Mucosa of gallbladder (tissue), 1 donor: ENCODE measurements around the gene SCAANT1. TPM values are rescaled to one million over a fixed set of nuclear protein-coding genes. Genes with fewer than 3 reads are reported as not detected.

ENCODE experiments used
- DNase-seq: peaks from one replicate; pipeline ENCODE4 v3.0.0-alpha.2; 2020; ENCODE audit warnings: low spot score
- total RNA-seq: library from RNA; stranded (reverse); gene quantifications from one replicate; pipeline ENCODE4 v1.2.1, GENCODE V29; 2021
- donor health status: DM: no; HTN: no; CAD: no.

Gene SCAANT1
- total RNA-seq, 1 donor from 2014 or later, result not detected

- DNase-seq, result no peak
Observed at GRCh38 chr3:63934041-63934866, 22.1 kb upstream of the SCAANT1 start.

GRCh38 chr3:63933459-63933858 is 21.3 kb upstream of the SCAANT1 start:
- no peak for DNase-seq

DNA sequence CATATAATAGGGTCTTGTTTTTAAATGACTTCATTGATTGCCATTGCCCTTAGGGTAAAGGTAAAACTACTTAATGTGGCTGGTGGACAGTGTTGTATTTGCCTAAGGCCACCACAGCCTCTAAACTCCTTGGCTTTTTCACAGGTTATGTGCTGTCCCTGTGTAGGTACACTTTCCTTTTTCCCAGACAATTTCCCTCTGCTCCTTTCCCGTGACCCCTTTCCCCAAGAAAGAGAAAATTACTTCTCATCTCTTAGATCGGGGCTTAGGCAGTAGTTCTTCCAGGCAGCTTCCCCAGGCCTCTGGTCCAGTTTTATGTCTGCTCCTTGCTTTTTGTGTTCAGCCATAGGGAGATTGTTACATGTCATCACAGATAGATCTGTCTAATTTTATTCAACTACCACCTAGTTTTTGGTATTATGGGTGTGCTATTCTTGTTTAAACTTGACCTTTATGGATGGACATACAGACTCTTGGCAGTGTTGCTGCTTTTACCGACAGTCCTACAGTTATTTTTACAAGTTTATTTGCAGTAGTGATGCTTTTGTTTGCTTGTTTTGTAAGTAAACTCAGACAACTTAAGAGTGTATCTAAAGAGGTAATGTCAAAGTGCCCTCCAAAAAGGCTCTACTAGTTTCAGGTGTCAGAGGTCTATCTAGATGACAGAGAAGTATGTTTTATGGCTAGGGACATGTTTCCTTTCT is 20.5 kb upstream of the SCAANT1 start:
- no peak for DNase-seq

- DNase-seq, result no peak
Observed at GRCh38 chr3:63931290-63931689, 19.1 kb upstream of the SCAANT1 start.

DNA sequence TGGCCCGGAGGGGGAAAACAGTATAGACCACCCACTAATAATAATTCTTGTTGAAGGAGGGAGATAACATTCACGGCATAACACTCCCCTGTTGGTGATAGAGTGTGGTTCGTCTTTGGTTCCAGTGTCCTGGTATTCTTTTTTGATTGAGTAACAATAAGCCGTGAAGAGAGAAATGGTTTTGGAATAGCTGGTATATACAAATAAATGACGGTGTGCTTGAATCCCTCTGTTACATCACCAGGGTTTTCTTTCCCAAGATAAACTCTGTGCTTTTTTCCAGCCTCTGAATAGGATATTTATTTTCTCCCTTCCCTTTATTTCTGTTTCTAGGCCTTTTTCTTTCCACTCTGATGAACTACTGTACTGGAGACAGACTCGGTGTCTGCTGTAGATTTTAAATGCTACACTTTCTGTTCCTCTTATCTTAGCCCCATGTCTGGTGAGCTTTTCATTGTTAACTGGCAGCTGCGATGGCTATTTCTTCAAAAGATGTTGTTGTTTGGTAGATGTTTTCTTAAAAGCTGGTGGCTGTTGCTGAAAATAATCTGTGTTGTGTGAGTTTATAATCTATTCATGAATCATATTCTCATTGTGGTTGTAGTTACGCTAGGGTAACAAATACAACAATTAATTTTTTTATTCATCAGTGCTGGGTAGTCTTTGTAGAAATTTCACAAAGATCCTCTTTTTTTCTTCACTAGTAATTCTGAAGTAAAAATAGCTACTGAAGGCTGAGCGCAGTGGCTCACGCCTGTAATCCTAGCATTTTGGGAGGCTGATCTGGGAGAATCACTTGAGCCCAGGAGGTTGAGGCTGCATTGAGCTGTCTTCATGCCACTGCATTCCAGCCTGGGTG is 15.5 kb upstream of the SCAANT1 start:
- no peak for DNase-seq

DNA sequence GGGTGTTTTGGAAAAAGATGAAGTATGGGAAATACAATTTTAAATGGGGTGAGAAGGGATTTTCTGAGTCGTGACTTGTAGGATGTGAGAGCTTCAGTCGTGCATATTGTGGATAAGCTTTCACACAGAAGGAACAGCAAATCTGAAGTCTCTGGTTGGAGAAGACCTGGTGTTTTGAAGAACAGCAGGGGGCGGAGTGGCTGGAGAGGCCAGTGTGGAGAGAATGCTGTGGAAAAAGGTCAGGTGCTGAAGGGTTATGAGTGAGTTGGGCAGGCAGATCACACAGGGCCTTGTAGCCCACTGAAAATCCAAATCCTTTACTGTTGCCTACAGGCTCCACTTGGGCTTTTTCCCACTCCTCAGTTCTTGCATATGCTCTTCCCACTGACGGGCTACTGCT is 14.1 kb upstream of the SCAANT1 start:
- DNase-seq, result no peak

DNA sequence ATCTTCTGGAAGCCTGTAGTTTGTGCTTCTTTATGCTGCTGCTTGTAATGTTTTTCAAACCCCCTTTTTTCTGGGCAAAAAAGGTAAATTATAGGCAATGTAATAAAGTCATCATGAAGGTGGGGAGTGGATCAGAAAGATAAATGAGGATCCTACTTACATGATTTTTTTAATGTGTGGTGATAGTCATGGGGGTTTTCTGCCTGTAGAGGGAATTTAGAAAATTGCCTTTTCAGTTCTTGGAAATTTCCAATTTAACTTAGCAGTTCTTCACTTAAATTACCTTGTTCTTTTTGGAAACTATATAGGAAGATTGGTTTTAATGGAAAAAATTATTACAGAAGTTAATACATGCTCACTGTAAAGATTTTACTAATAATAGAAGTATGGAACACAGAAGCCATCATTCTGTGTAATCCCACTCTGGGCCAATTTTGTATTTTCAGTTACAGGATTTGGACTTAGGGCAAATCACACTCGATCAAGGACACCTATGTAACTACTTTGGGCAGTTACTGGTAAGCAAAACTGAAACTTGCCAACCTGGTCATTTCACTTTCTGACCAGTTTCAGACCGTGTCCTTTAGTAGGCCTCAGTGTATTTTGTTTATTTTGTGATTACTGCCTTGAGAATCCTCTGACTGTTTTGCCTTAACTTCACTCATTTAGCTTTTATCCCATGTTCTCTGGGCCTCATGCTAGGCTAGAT is 10.5 kb upstream of the SCAANT1 start:
- no peak for DNase-seq

DNA sequence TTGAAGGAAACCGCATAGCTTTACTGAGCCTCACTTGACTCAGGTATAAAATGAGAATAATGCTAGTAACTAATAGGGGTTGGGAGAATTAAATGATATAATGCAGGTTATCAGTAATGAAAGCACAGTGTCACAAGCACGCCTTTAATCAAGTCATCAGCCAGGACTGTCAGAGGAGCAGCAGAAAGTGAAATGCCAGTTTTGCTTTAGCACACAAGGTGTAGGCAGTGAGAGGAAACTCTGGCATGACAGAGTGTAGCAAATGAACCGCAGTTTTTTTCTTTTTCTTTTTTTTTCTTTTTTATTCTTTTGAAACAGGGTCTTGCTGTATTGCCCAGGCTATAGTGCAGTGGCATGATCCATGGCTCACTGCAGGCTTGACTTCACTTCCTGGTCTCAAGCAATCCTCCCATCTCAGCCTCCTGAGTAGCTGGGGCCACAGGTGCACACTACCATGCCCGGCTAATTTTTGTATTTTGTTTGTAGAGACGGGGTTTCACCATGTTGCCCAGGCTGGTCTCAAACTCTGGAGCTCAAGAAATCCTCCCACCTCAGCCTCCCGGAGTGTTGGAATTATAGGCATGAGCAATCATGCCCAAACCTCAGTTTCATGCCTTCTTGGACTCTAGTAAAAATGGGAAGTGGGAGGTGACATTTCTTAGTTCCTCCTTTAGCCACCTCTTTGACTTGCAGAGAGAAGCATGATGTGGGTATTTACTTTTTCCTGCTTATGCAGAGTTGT is 9.7 kb upstream of the SCAANT1 start:
- DNase-seq, result no peak

DNA sequence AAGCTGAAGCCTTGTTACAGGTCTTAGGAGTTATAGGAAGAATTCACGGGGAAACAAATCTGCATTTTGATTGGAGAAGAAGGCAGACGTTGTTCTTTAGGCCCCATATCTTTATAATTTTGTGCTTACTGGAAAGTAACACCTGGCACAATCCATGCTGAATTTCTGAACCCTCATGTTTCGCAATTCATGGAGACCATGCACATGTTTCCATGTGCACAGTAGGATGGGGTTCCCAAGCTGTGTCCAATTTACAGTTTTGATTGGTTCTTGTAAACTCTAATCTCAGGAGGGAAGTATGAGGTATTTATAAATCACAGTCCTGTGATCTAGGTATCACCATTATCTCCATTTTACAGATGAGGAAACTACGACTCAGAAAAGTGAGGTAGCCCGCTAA is 7.8 kb upstream of the SCAANT1 start:
- no peak for DNase-seq

DNA sequence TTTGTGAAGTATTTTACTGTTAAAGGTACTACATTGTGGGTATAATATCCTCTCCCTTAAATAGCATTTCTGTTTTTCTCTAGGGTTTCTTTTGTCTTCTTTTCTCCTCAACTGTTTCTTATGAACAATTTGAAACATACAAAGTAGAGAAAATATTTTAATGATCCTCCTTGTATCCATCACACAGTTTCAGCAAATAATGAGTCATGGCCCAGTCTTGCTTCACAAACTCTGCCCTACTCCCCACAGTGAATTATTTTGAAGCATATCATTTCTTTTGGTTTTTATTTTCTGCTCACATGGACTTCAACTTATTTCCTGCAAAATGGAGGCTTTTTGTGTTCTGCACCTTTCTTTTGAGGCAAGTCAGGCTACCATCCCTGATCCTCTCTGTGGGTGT is 6.1 kb upstream of the SCAANT1 start:
- no peak for DNase-seq

GRCh38 chr3:63914312-63914711 is 2.1 kb upstream of the SCAANT1 start:
- DNase-seq, result peak; percentile 61

DNA sequence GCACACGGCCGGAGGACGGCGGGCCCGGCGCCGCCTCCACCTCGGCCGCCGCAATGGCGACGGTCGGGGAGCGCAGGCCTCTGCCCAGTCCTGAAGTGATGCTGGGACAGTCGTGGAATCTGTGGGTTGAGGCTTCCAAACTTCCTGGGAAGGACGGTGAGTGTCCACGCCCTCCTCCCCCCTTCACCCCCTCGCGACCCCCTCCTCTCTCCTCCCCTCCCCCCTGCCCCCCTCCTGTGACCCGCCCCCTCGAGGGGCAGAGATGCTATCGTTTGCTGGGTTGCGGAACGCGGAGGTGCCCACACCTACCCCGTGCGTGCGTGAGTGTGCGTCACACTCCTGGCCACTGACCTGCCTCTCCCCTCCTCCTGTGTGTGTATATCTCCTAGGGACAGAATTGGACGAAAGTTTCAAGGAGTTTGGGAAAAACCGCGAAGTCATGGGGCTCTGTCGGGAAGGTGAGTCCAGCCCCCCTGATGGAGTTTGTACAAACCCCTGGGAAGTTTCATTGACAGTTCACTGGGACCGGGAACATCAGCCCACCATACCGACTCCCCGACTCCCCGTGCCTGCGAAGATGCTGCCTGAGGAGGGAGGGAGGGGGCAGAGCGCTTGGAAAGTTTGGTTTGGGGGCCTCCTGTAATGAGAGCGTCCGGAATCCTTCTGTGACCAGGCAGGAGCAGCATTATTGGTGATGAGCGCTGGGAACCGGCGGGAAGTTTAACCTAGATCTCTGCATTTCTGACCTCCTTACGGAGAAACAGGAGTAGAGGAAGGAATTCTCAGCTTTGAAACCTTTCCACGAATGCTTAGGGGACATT is 795 bp upstream of the SCAANT1 start:
- peak; percentile 42 for DNase-seq

GRCh38 chr3:63911509-63911872 is 692 bp downstream of the SCAANT1 start:
- DNase-seq, result no peak

- DNase-seq, result no peak
Observed at GRCh38 chr3:63910891-63911290, 1.3 kb downstream of the SCAANT1 start.

GRCh38 chr3:63910001-63910400 is 2.2 kb downstream of the SCAANT1 start:
- DNase-seq, result no peak

GRCh38 chr3:63909431-63909830 is 2.8 kb downstream of the SCAANT1 start:
- DNase-seq, result no peak

GRCh38 chr3:63908776-63909175 is 3.4 kb downstream of the SCAANT1 start:
- no peak for DNase-seq

DNA sequence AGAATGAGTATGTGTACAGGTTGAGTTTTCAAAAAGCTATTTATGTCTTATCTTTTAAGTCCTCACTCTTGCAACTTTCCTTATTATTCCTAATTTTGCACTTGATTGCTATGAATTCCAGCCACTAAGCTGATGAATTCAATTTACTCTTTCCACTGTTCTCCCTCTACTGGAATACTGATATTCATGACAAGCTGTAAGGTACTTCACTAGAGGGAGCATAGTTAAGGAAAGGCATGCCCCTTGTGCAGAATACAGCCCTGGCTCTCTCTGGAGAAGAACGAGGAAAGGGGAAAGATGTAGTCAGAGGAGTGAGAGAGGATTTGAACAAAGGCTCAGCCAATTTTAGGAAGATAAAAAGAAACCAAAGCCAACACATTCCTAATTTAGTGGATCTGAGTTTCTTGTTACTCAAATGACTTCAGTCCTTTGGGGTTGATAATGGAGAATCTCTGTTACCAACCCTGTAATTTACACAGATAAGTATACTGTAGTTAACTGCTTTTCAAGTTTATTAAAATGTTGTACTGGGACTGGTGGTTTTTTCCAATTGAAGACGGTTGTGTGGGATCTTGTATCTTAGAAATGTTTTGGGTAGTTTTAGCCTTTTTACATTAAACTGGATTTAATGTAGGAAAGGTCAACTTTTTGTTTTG is 4.0 kb downstream of the SCAANT1 start:
- DNase-seq, result no peak

DNA sequence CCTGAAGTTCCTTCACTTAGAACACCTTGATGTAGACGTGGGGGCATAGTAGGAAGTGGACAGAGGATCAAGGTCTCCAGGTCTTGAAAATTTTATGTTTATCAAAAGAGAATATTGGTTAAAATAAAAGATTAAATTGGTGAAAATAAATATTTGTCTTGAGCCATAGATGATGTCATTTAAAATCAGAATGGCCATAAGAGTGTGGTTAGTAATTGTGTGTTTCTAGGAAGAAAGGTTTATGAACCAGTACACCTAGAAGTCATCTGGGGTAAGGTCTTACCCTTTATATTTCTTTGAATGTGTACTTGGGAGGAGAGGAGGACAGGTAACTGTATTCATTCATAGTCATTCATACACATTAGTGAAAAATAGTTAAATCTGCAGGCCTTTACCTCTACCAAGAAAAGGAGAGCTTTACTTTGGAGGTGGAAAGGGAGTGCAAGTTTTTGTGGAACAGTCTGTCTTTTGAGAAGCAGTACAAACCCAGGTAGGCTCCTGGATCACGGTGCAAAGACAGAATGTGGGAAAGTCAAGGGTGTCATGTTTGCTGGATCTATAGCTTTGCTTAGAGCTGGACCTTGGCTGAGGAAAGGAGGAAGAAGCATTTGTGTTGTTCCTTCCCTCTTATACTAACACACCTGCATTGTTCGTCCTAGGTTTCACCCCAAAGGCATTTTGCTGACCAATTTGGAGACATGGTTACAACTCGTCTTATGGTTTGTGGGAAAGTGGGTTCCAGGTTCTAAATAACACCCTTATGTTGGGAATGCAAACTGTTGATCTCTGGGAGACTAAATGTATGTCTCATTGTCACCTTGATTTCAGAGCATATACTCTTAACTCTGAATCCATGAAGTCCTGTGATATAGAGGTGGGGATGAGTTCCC is 6.2 kb downstream of the SCAANT1 start:
- no peak for DNase-seq
